Astrocyte (in vitro differentiated cells and primary cell): ENCODE results near the gene MCTP1.

Experiments
- CTCF ChIP-seq: IDR thresholded peaks from 2 replicates; pipeline ENCODE4 v1.5.1; 2011; ENCODE audit warnings: low read depth, mild to moderate bottlenecking, inconsistent platforms, low read length, moderate library complexity; ENCODE audit not compliant: insufficient read depth
- EZH2 ChIP-seq: IDR thresholded peaks from 2 replicates; pipeline ENCODE4 v1.6.1; 2012; ENCODE audit warnings: mild to moderate bottlenecking, low read length, inconsistent platforms; ENCODE audit not compliant: insufficient read depth

- TF ChIP-seq CTCF (no peak), EZH2 (no peak)
Observed at GRCh38 chr5:95090774-95091173, 194.1 kb downstream of the MCTP1 start.
